Activated CD8-positive, alpha-beta memory T cell treated with anti-CD3 and anti-CD28 coated beads, Interleukin-2, amount 50 U/mL, for 24 hours (primary cell): ENCODE results near the gene CHN1.

Experiments
- DNase-seq: peaks from one replicate; pipeline ENCODE4 v3.0.0-alpha.2; 2020; ENCODE audit errors: extremely low read depth

The CHN1 gene

GRCh38 chr2:175010848-175011254 lies 5.7 kb upstream of the CHN1 start:
- DNase-seq: no peak

GRCh38 chr2:175009917-175010621 lies 4.9 kb upstream of the CHN1 start:
- no peak for DNase-seq

GRCh38 chr2:175008801-175009495 lies 3.8 kb upstream of the CHN1 start:
- DNase-seq: no peak

GRCh38 chr2:175008009-175008408 lies 2.8 kb upstream of the CHN1 start:
- DNase-seq: no peak

- no peak for DNase-seq
These were observed 2.3 kb upstream of the CHN1 start for GRCh38 chr2:175007510-175007909.

GRCh38 chr2:175006281-175006680 lies 1.1 kb upstream of the CHN1 start:
- DNase-seq: no peak

GRCh38 chr2:175005733-175006264 lies 618 bp upstream of the CHN1 start:
- DNase-seq: no peak

GRCh38 chr2:175004730-175004979 lies 526 bp downstream of the CHN1 start:
- no peak for DNase-seq

GRCh38 chr2:175003875-175004729 lies 1.1 kb downstream of the CHN1 start:
- DNase-seq: no peak

GRCh38 chr2:175002547-175003274 lies 2.5 kb downstream of the CHN1 start:
- no peak for DNase-seq

GRCh38 chr2:175001566-175001965 lies 3.6 kb downstream of the CHN1 start:
- DNase-seq: no peak

GRCh38 chr2:174997110-174997509 lies 8.1 kb downstream of the CHN1 start:
- DNase-seq: no peak

GRCh38 chr2:174996622-174997021 lies 8.6 kb downstream of the CHN1 start:
- no peak for DNase-seq

- DNase-seq: no peak
These were observed 10.8 kb downstream of the CHN1 start for GRCh38 chr2:174994381-174994780.

GRCh38 chr2:174992886-174993285 lies 12.3 kb downstream of the CHN1 start:
- DNase-seq: no peak

GRCh38 chr2:174985614-174986013 lies 19.6 kb downstream of the CHN1 start:
- no peak for DNase-seq

GRCh38 chr2:174984561-174984960 lies 20.6 kb downstream of the CHN1 start:
- no peak for DNase-seq

- no peak for DNase-seq
These were observed 23.9 kb downstream of the CHN1 start for GRCh38 chr2:174981331-174981730.

- DNase-seq: no peak
These were observed 25.2 kb downstream of the CHN1 start for GRCh38 chr2:174979996-174980395.

GRCh38 chr2:174977364-174977763 lies 27.8 kb downstream of the CHN1 start:
- no peak for DNase-seq

- DNase-seq: no peak
These were observed 31.1 kb downstream of the CHN1 start for GRCh38 chr2:174974131-174974530.

GRCh38 chr2:174972924-174973323 lies 32.3 kb downstream of the CHN1 start:
- no peak for DNase-seq
